Measurements from ENCODE around the gene APOBEC3H. TPM values are rescaled to one million over a fixed set of nuclear protein-coding genes. Genes with fewer than 3 reads are reported as not detected.

APOBEC3H gene
- total RNA-seq, 6 donors from 2014 or later: 0.78 to 4.2 (median 1.0) TPM

- WGBS, 2 donors: 76 to 87% methylated on average over 14 of the region's 14 CpGs
- ATAC-seq (ENCODE audit: low FRiP score in 2 of 2) (no peak), DNase-seq (no peak)
- no peak overlapping the region for H3K27ac ChIP-seq
- H3K4me1 ChIP-seq: no peaks in the 10 kb centered on the region
- peaks cover 0 to 32% (median 7%) of the 10 kb centered on the region in 4 donors for H3K36me3 ChIP-seq
- H3K4me3 ChIP-seq: no peak overlapping the region
- H3K9me3 ChIP-seq: no peaks in the 10 kb centered on the region
- TF ChIP-seq POLR2A (IDR thresholded peaks at IDR 0.05) (no peak), EP300 (IDR thresholded peaks at IDR 0.05) (no peak), CTCF (IDR thresholded peaks at IDR 0.05) (no peak), POLR2AphosphoS5 (IDR thresholded peaks at IDR 0.05) (no peak)
- H3K27me3 ChIP-seq: no peaks in the 10 kb centered on the region
These were observed 41.4 kb downstream of the APOBEC3H start for GRCh38 chr22:39138357-39138997.

GRCh38 chr22:39139933-39140332 is 42.9 kb downstream of the APOBEC3H start:
- Histone ChIP-seq H3K4me1 (peaks cover 7 to 14% (median 11%) of the 10 kb centered on the region in 4 donors), H3K36me3 (peaks cover 0 to 22% (median 3%) of the 10 kb centered on the region in 4 donors), H3K4me3 (no peak overlapping the region), H3K9me3 (no peaks in the 10 kb centered on the region), H3K27ac (no peak overlapping the region), H3K27me3 (no peaks in the 10 kb centered on the region)
- ATAC-seq (ENCODE audit: low FRiP score in 2 of 2) (no peak), DNase-seq (no peak)
- 84 to 87% methylated on average over 7 of the region's 7 CpGs for WGBS, 2 donors
- no peak for TF ChIP-seq EP300 (IDR thresholded peaks at IDR 0.05)
- no peak for TF ChIP-seq POLR2A (IDR thresholded peaks at IDR 0.05)
- no peak for TF ChIP-seq CTCF (IDR thresholded peaks at IDR 0.05)
- no peak for TF ChIP-seq POLR2AphosphoS5 (IDR thresholded peaks at IDR 0.05)

- no peak for TF ChIP-seq CTCF (IDR thresholded peaks at IDR 0.05)
- TF ChIP-seq POLR2A (IDR thresholded peaks at IDR 0.05): no peak
- TF ChIP-seq POLR2AphosphoS5 (IDR thresholded peaks at IDR 0.05): no peak
- TF ChIP-seq EP300 (IDR thresholded peaks at IDR 0.05): no peak
These were observed 45.1 kb downstream of the APOBEC3H start for GRCh38 chr22:39142088-39142680.

GRCh38 chr22:39144101-39144767 is 47.2 kb downstream of the APOBEC3H start:
- H3K4me3 ChIP-seq: peak overlapping the region; percentile 86 to 94 (median 89)
- H3K9me3 ChIP-seq: no peaks in the 10 kb centered on the region
- H3K4me1 ChIP-seq: peaks cover 33 to 48% (median 38%) of the 10 kb centered on the region in 4 donors
- ATAC-seq (ENCODE audit: low FRiP score in 2 of 2): peak in 1 of 2 donors; percentile 29
- TF ChIP-seq POLR2AphosphoS5 (IDR thresholded peaks at IDR 0.05) (peak in 1 of 2 donors; percentile 34), EP300 (IDR thresholded peaks at IDR 0.05) (no peak), POLR2A (IDR thresholded peaks at IDR 0.05) (peak in 1 of 4 donors; percentile 40), CTCF (IDR thresholded peaks at IDR 0.05) (no peak)
- H3K27me3 ChIP-seq: no peaks in the 10 kb centered on the region
- WGBS, 2 donors: 6 to 8% methylated on average over 12 to 22 of the region's 22 CpGs
- H3K36me3 ChIP-seq: peaks cover 0 to 22% (median 1%) of the 10 kb centered on the region in 4 donors
- peak; percentile 67 to 87 for DNase-seq
- H3K27ac ChIP-seq: peak overlapping the region; percentile 86 to 96 (median 91)

More at GRCh38 chr22:39142088-39142680, 45.1 kb downstream of the APOBEC3H start:
- H3K4me1 ChIP-seq: peaks cover 17 to 29% (median 22%) of the 10 kb centered on the region in 4 donors
- DNase-seq (no peak), ATAC-seq (ENCODE audit: low FRiP score in 2 of 2) (no peak)
- peaks cover 0 to 22% (median 3%) of the 10 kb centered on the region in 4 donors for H3K36me3 ChIP-seq
- H3K4me3 ChIP-seq: no peak overlapping the region
- no peak overlapping the region for H3K27ac ChIP-seq
- WGBS, 2 donors: 95% methylated on average over 14 of the region's 14 CpGs
- H3K27me3 ChIP-seq: no peaks in the 10 kb centered on the region
- H3K9me3 ChIP-seq: no peaks in the 10 kb centered on the region
